B cell (primary cell): ENCODE measurements around the gene FAIM2. TPM values are rescaled to one million over a fixed set of nuclear protein-coding genes. Genes with fewer than 3 reads are reported as not detected.
A peak's percentile ranks its signal among the peaks of the same experiment; 100 is the strongest.

ENCODE experiments used
- ATAC-seq: fragments of 200-7000 bp; cut with Tn5 transposase; one replicate; pipeline ENCODE4 v1.10.0; 2021; ENCODE audit warnings: low read depth, mild to moderate bottlenecking, moderate number of reproducible peaks, moderate library complexity
- CTCF ChIA-PET: fragments of 350-600 bp; sonication (Branson Sonifier 250); formaldehyde crosslinking; loops from one replicate; lab custom pipeline; 2021; ENCODE audit warnings: antibody characterized with exemption, inconsistent platforms; lab: Charles Lee
- POLR2A ChIA-PET: fragments of 350-600 bp; sonication (Branson Sonifier 250); formaldehyde crosslinking; loops from one replicate; lab custom pipeline; 2021; ENCODE audit warnings: antibody characterized with exemption; lab: Charles Lee
- DNase-seq: peaks from one replicate; pipeline ENCODE4 v3.0.0; 2013
- H2AFZ ChIP-seq: 2 replicates; pipeline ENCODE4 v1.6.1; 2012; ENCODE audit warnings: mild to moderate bottlenecking, low read depth, low read length; ENCODE audit not compliant: insufficient read depth, poor library complexity, severe bottlenecking
- H3K27ac ChIP-seq, 2 donors: 1 replicate in 1 of 2; 2 replicates in 1 of 2; pipeline ENCODE4 v1.5.1; 2012 to 2013; ENCODE audit warnings: low read length in 2 of 2, mild to moderate bottlenecking in 2 of 2, moderate library complexity in 1 of 2
- H3K27me3 ChIP-seq, 4 experiments: fragments of 200-600 bp in 1 of 4; sonication (generic) in 1 of 4; replicated peaks in 1 of 4; 1 replicate in 2 of 4; 2 replicates in 2 of 4; pipeline versions ENCODE4 v1.6.1 to v1.7.0; 2013 to 2016; ENCODE audit warnings: low read length in 3 of 4, mild to moderate bottlenecking in 2 of 4, mixed read lengths in 1 of 4, moderate library complexity in 1 of 4; ENCODE audit not compliant: insufficient read depth in 4 of 4, control insufficient read depth in 3 of 4; ENCODE audit errors: control extremely low read depth in 1 of 4
- H3K36me3 ChIP-seq, 2 experiments: replicated peaks in 1 of 2; 1 replicate in 1 of 2; 2 replicates in 1 of 2; pipeline versions ENCODE4 v1.6.1 to v1.7.1; 2013; ENCODE audit warnings: low read length in 1 of 2; ENCODE audit not compliant: insufficient read depth in 2 of 2, control insufficient read depth in 1 of 2; ENCODE audit errors: control extremely low read depth in 1 of 2, extremely low read depth in 1 of 2
- H3K4me1 ChIP-seq, 2 donors: fragments of 200-600 bp in 1 of 2; sonication (generic) in 1 of 2; 1 replicate in 1 of 2; 2 replicates in 1 of 2; pipeline versions ENCODE4 v1.5.1 to v1.6.1; 2013 to 2017; ENCODE audit warnings: low read length in 2 of 2; ENCODE audit not compliant: control insufficient read depth in 2 of 2, insufficient read depth in 2 of 2
- H3K4me2 ChIP-seq: replicated peaks from 2 replicates; pipeline ENCODE3; 2012; ENCODE audit warnings: mild to moderate bottlenecking, low read depth, low read length; ENCODE audit not compliant: poor library complexity, severe bottlenecking
- H3K4me3 ChIP-seq, 5 experiments: fragments of 200-600 bp in 1 of 5; sonication (generic) in 1 of 5; 1 replicate in 3 of 5; 2 replicates in 2 of 5; pipeline versions ENCODE4 v1.5.1 to v1.7.0; 2011 to 2016; ENCODE audit warnings: low read length in 4 of 5, mild to moderate bottlenecking in 4 of 5, low read depth in 2 of 5, control low read depth in 1 of 5, moderate library complexity in 1 of 5; ENCODE audit not compliant: insufficient read depth in 1 of 5; ENCODE audit errors: control extremely low read depth in 1 of 5, extremely low read depth in 1 of 5
- H3K79me2 ChIP-seq: fragments of 200-600 bp; sonication (generic); one replicate; pipeline ENCODE4 v1.6.0; 2016; ENCODE audit warnings: low read length; ENCODE audit not compliant: control insufficient read depth, insufficient read depth
- H3K9ac ChIP-seq: fragments of 200-600 bp; sonication (generic); 2 replicates; pipeline ENCODE4 v1.6.1; 2017; ENCODE audit warnings: mild to moderate bottlenecking, low read length, moderate library complexity
- H3K9me3 ChIP-seq, 3 donors: one replicate each; pipeline versions ENCODE4 v1.6.1 to v1.7.1; 2013; ENCODE audit warnings: low read length in 2 of 3; ENCODE audit not compliant: control insufficient read depth in 2 of 3, insufficient read depth in 1 of 3; ENCODE audit errors: control extremely low read depth in 1 of 3
- H4K20me1 ChIP-seq: 2 replicates; pipeline ENCODE4 v1.6.0; 2012; ENCODE audit warnings: mild to moderate bottlenecking, low read length; ENCODE audit not compliant: insufficient read depth, control insufficient read depth, poor library complexity, severe bottlenecking
- H3K27ac Mint-ChIP-seq: one replicate; pipeline ENCODE4 v1.8.0; 2021; ENCODE audit warnings: mixed read lengths
- H3K27me3 Mint-ChIP-seq: one replicate; pipeline ENCODE4 v1.8.0; 2021; ENCODE audit warnings: mixed read lengths
- H3K4me1 Mint-ChIP-seq: one replicate; pipeline ENCODE4 v1.8.0; 2021; ENCODE audit warnings: mixed read lengths
- H3K4me3 Mint-ChIP-seq: one replicate; pipeline ENCODE4 v1.8.0; 2021; ENCODE audit warnings: mixed read lengths
- H3K9me3 Mint-ChIP-seq: one replicate; pipeline ENCODE4 v1.8.0; 2022; ENCODE audit warnings: mixed read lengths; ENCODE audit not compliant: insufficient read depth
- CTCF ChIP-seq: fragments of 200-600 bp; IDR thresholded peaks from one replicate; pipeline ENCODE4 v1.8.0; 2022; ENCODE audit warnings: antibody characterized with exemption, mild to moderate bottlenecking
- EZH2 ChIP-seq: IDR thresholded peaks from 2 replicates; pipeline ENCODE4 v1.6.1; 2012; ENCODE audit warnings: borderline replicate concordance, low read depth, mild to moderate bottlenecking, moderate library complexity, low read length; ENCODE audit not compliant: insufficient read depth, poor library complexity, severe bottlenecking
- WGBS: methylation state at CpG from one replicate; pipeline ENCODE4 v1.1.5; 2013; ENCODE audit warnings: missing lambda C conversion rate; ENCODE audit not compliant: insufficient coverage; 5-methylcytosine and 5-hydroxymethylcytosine counted together
- intact Hi-C: fragments of 100-400 bp; cut with micrococcal nuclease; formaldehyde crosslinking; loops from one replicate; pipeline ENCODE4 v1.10.0; 2022
- polyA plus RNA-seq: library from polyadenylated mRNA; depleted of rRNA; stranded (reverse); fragments of >200 nt; gene quantifications from 2 replicates; pipeline ENCODE4 v1.2.3, GENCODE V29; 2012
- total RNA-seq, 2 donors: library from RNA; stranded (reverse); fragments of 120-200 nt in 1 of 2; gene quantifications; 1 replicate in 1 of 2; 2 replicates in 1 of 2; pipeline versions ENCODE4 v1.2.3 to v1.2.4, GENCODE V29; 2013 to 2022

FAIM2 gene
- total and polyA plus RNA-seq, 2 donors (not counting 1 experiment from before 2014, with no cell fraction given) = not detected

- Mint-ChIP-seq H3K27me3 (peaks cover 44% of the 10 kb centered on the region), H3K9me3 (no peaks in the 10 kb centered on the region), H3K27ac (no peak overlapping the region), H3K4me3 (peak overlapping the region; percentile 68), H3K4me1 (peaks cover 12% of the 10 kb centered on the region)
- Histone ChIP-seq H2AFZ (no peak overlapping the region), H3K27me3 (peaks cover 0 to 30% (median 6%) of the 10 kb centered on the region in 4 experiments), H3K9ac (no peak overlapping the region), H4K20me1 (no peaks in the 10 kb centered on the region), H3K27ac (no peak overlapping the region), H3K4me1 (peaks cover 11% of the 10 kb centered on the region in 2 donors), H3K79me2 (no peaks in the 10 kb centered on the region), H3K4me3 (no peak overlapping the region), H3K4me2 (no peak overlapping the region), H3K36me3 (no peaks in the 10 kb centered on the region), H3K9me3 (no peaks in the 10 kb centered on the region)
- DNase-seq (no peak), ATAC-seq (no peak)
- intact Hi-C loops = no loop called here
- CTCF ChIA-PET = interaction anchor here (0.6 to 0.9 kb wide), 2 partner anchors 64 to 584 kb away, joined by 3 read pairs; no protein-coding TSS in a partner anchor
- no peak for TF ChIP-seq EZH2
- TF ChIP-seq CTCF = no peak
- WGBS = 94% methylated on average over 10 of the region's 16 CpGs
- POLR2A ChIA-PET = no interaction called here
These were observed 1.0 kb downstream of the FAIM2 start for GRCh38 chr12:49902399-49903350.

GRCh38 chr12:49901986-49902385 is 1.7 kb downstream of the FAIM2 start:
- no peak overlapping the region for H3K4me3 Mint-ChIP-seq
- CTCF ChIA-PET = interaction anchor here (0.9 kb wide), 1 partner anchor 65 kb away, joined by 3 read pairs; no protein-coding TSS in a partner anchor
- intact Hi-C loops = no loop called here
- Histone ChIP-seq H3K4me1 (peaks cover 11% of the 10 kb centered on the region in 2 donors), H4K20me1 (no peaks in the 10 kb centered on the region), H3K9me3 (no peaks in the 10 kb centered on the region), H3K9ac (no peak overlapping the region), H3K79me2 (no peaks in the 10 kb centered on the region), H3K4me3 (no peak overlapping the region), H3K36me3 (no peaks in the 10 kb centered on the region), H3K4me2 (no peak overlapping the region), H2AFZ (no peak overlapping the region), H3K27ac (no peak overlapping the region), H3K27me3 (peaks cover 0 to 32% (median 6%) of the 10 kb centered on the region in 4 experiments)
- no peak for DNase-seq
- WGBS = 73% methylated on average over 2 of the region's 5 CpGs
- POLR2A ChIA-PET = no interaction called here
- H3K4me1 Mint-ChIP-seq = peaks cover 12% of the 10 kb centered on the region
- peaks cover 44% of the 10 kb centered on the region for H3K27me3 Mint-ChIP-seq
- no peaks in the 10 kb centered on the region for H3K9me3 Mint-ChIP-seq
- TF ChIP-seq EZH2 = no peak
- ATAC-seq = no peak
- H3K27ac Mint-ChIP-seq = no peak overlapping the region
